IMR-90 (cell line): ENCODE results near the gene CDK15. TPM values are rescaled to one million over a fixed set of nuclear protein-coding genes. Genes with fewer than 3 reads are reported as not detected.

Experiments
- ATAC-seq: fragments of 200-7000 bp; cut with Tn5 transposase; 2 replicates; pipeline ENCODE4 v1.9.1; 2020; ENCODE audit warnings: low read depth, mild to moderate bottlenecking, moderate library complexity
- BruUV-seq: library from RNA; stranded (reverse); fragments of 400-500 nt; replicated peaks from 2 replicates; lab custom pipeline; 2021; lab: Mats Ljungman, UMichigan
- CTCF ChIA-PET: fragments of 300-600 bp; formaldehyde crosslinking; extraction: SDS; loops from one replicate; lab custom pipeline; 2021; ENCODE audit warnings: antibody characterized with exemption; lab: Yijun Ruan, JAX
- POLR2A ChIA-PET: fragments of 300-600 bp; sonication (Branson Sonifier 250); formaldehyde crosslinking; loops from one replicate; lab custom pipeline; 2022; ENCODE audit warnings: antibody characterized with exemption; ENCODE audit not compliant: unreplicated experiment; lab: Charles Lee
- DNase-seq: peaks from one replicate; pipeline ENCODE4 v3.0.0; 2013
- H2AFZ ChIP-seq: replicated peaks from 2 replicates; pipeline ENCODE3; 2013; ENCODE audit warnings: low read length, mild to moderate bottlenecking; ENCODE audit not compliant: poor library complexity
- H2AK5ac ChIP-seq: 2 replicates; pipeline ENCODE4 v1.6.1; 2013; ENCODE audit warnings: low read depth, low read length, inconsistent platforms
- H2AK9ac ChIP-seq: replicated peaks from 2 replicates; pipeline ENCODE3; 2013; ENCODE audit warnings: mild to moderate bottlenecking, low read depth, low read length, moderate library complexity; ENCODE audit not compliant: poor library complexity
- H2BK120ac ChIP-seq: 2 replicates; pipeline ENCODE4 v1.6.1; 2013; ENCODE audit warnings: low read depth, low read length, inconsistent platforms
- H2BK15ac ChIP-seq: 3 replicates; pipeline ENCODE4 v1.6.1; 2013; ENCODE audit warnings: low read depth, low read length, inconsistent platforms
- H2BK20ac ChIP-seq: 2 replicates; pipeline ENCODE4 v1.6.1; 2013; ENCODE audit warnings: low read depth, mild to moderate bottlenecking, inconsistent platforms, low read length, moderate library complexity
- H2BK5ac ChIP-seq: 2 replicates; pipeline ENCODE4 v1.6.1; 2013; ENCODE audit warnings: mild to moderate bottlenecking, low read depth, low read length, inconsistent platforms; ENCODE audit not compliant: poor library complexity, severe bottlenecking
- H3K14ac ChIP-seq: replicated peaks from 2 replicates; pipeline ENCODE4 v1.6.1; 2013; ENCODE audit warnings: low read depth, low read length, inconsistent platforms
- H3K18ac ChIP-seq: 2 replicates; pipeline ENCODE4 v1.6.1; 2013; ENCODE audit warnings: low read depth, low read length, control low read depth
- H3K23ac ChIP-seq: 2 replicates; pipeline ENCODE4 v1.6.1; 2013; ENCODE audit warnings: low read depth, low read length, inconsistent platforms
- H3K27ac ChIP-seq: 2 replicates; pipeline ENCODE4 v1.5.1; 2013; ENCODE audit warnings: mild to moderate bottlenecking, control low read depth, low read length; ENCODE audit not compliant: insufficient read depth
- H3K27me3 ChIP-seq: 2 replicates; pipeline ENCODE4 v1.6.1; 2013; ENCODE audit warnings: low read length; ENCODE audit not compliant: control insufficient read depth, insufficient read depth
- H3K36me3 ChIP-seq: 2 replicates; pipeline ENCODE4 v1.6.1; 2013; ENCODE audit warnings: low read length, mixed read lengths; ENCODE audit not compliant: control insufficient read depth, insufficient read depth
- H3K4ac ChIP-seq: 2 replicates; pipeline ENCODE4 v1.6.1; 2013; ENCODE audit warnings: low read depth, low read length, inconsistent platforms
- H3K4me1 ChIP-seq: 2 replicates; pipeline ENCODE4 v1.6.1; 2013; ENCODE audit warnings: low read length, mixed read lengths; ENCODE audit not compliant: control insufficient read depth, insufficient read depth
- H3K4me2 ChIP-seq: 2 replicates; pipeline ENCODE4 v1.6.1; 2013; ENCODE audit warnings: low read depth, mild to moderate bottlenecking, control low read depth, low read length, moderate library complexity
- H3K4me3 ChIP-seq: 2 replicates; pipeline ENCODE4 v1.5.1; 2013; ENCODE audit warnings: low read depth, mild to moderate bottlenecking, control low read depth, low read length, moderate library complexity; ENCODE audit not compliant: insufficient read depth
- H3K56ac ChIP-seq: 2 replicates; pipeline ENCODE4 v1.6.1; 2013; ENCODE audit warnings: low read length, inconsistent platforms; ENCODE audit not compliant: insufficient read depth; ENCODE audit errors: extremely low read depth
- H3K79me1 ChIP-seq, 2 experiments: 2 replicates each; pipeline ENCODE4 v1.6.1; 2013; ENCODE audit warnings: low read length in 2 of 2, inconsistent platforms in 1 of 2, low read depth in 1 of 2
- H3K9ac ChIP-seq: 2 replicates; pipeline ENCODE4 v1.6.1; 2013; ENCODE audit warnings: low read depth, low read length, control low read depth
- H3K9me1 ChIP-seq: 2 replicates; pipeline ENCODE4 v1.6.1; 2013; ENCODE audit warnings: low read length, inconsistent platforms; ENCODE audit not compliant: insufficient read depth
- H3K9me3 ChIP-seq: 2 replicates; pipeline ENCODE4 v1.6.1; 2013; ENCODE audit warnings: low read length; ENCODE audit not compliant: control insufficient read depth, insufficient read depth
- H4K20me1 ChIP-seq: 2 replicates; pipeline ENCODE4 v1.6.1; 2013; ENCODE audit warnings: low read length, inconsistent platforms; ENCODE audit not compliant: insufficient read depth
- H4K5ac ChIP-seq: 2 replicates; pipeline ENCODE4 v1.6.1; 2013; ENCODE audit warnings: mild to moderate bottlenecking, low read depth, low read length, control low read depth
- H4K8ac ChIP-seq, 2 experiments: 2 replicates each; pipeline ENCODE4 v1.6.1; 2013; ENCODE audit warnings: low read depth in 2 of 2, low read length in 2 of 2, control low read depth in 1 of 2, inconsistent platforms in 1 of 2
- H4K91ac ChIP-seq: 2 replicates; pipeline ENCODE4 v1.6.1; 2013; ENCODE audit warnings: low read depth, low read length, inconsistent platforms; ENCODE audit not compliant: insufficient read depth
- BHLHE40 ChIP-seq: fragments of 150-350 bp; IDR thresholded peaks from 2 replicates; pipeline ENCODE4 v1.6.1; 2016; ENCODE audit warnings: mild to moderate bottlenecking, low read depth, low read length
- CEBPB ChIP-seq: IDR thresholded peaks from 2 replicates; pipeline ENCODE4 v1.6.1; 2012; ENCODE audit warnings: low read depth, low read length, improper control_type of control experiment
- CHD1 ChIP-seq: IDR thresholded peaks from 2 replicates; pipeline ENCODE4 v1.6.1; 2012; ENCODE audit warnings: low read depth, low read length, improper control_type of control experiment
- FOS ChIP-seq: fragments of 150-350 bp; IDR thresholded peaks from 2 replicates; pipeline ENCODE4 v1.6.1; 2016; ENCODE audit warnings: low read depth, low read length
- MAFK ChIP-seq: IDR thresholded peaks from 2 replicates; pipeline ENCODE4 v1.6.1; 2012; ENCODE audit warnings: low read depth, low read length, improper control_type of control experiment
- MAZ ChIP-seq: IDR thresholded peaks from 2 replicates; pipeline ENCODE4 v1.6.1; 2012; ENCODE audit warnings: low read depth, mild to moderate bottlenecking, low read length, improper control_type of control experiment, moderate library complexity, borderline replicate concordance
- MXI1 ChIP-seq: IDR thresholded peaks from 2 replicates; pipeline ENCODE4 v1.6.1; 2012; ENCODE audit warnings: low read depth, mild to moderate bottlenecking, low read length, moderate library complexity, borderline replicate concordance
- NFE2L2 ChIP-seq: fragments of 150-350 bp; IDR thresholded peaks from 2 replicates; pipeline ENCODE4 v1.6.1; 2016; ENCODE audit warnings: low read depth, mild to moderate bottlenecking, low read length
- POLR2A ChIP-seq: IDR thresholded peaks from 2 replicates; pipeline ENCODE4 v1.6.1; 2012; ENCODE audit warnings: mild to moderate bottlenecking, low read depth, low read length
- RAD21 ChIP-seq: IDR thresholded peaks from 2 replicates; pipeline ENCODE4 v1.6.1; 2012; ENCODE audit warnings: low read length, improper control_type of control experiment
- RCOR1 ChIP-seq: IDR thresholded peaks from 2 replicates; pipeline ENCODE4 v1.6.1; 2012; ENCODE audit warnings: mild to moderate bottlenecking, low read length, improper control_type of control experiment; ENCODE audit not compliant: insufficient replicate concordance
- RFX5 ChIP-seq: IDR thresholded peaks from 2 replicates; pipeline ENCODE4 v1.8.0; 2012; ENCODE audit warnings: low read depth, mild to moderate bottlenecking, low read length, moderate library complexity
- SMC3 ChIP-seq: fragments of 150-350 bp; IDR thresholded peaks from 2 replicates; pipeline ENCODE4 v1.6.1; 2016; ENCODE audit warnings: low read depth, mild to moderate bottlenecking, antibody characterized with exemption, low read length, moderate library complexity
- USF2 ChIP-seq: fragments of 150-350 bp; IDR thresholded peaks from 2 replicates; pipeline ENCODE4 v1.6.1; 2017; ENCODE audit warnings: mild to moderate bottlenecking, antibody characterized with exemption, low read length, low read depth
- WGBS, 2 experiments: methylation state at CpG; one replicate each; pipeline versions ENCODE4 v1.1.5 to v1.1.7; 2013; ENCODE audit warnings: missing lambda C conversion rate in 2 of 2; ENCODE audit not compliant: insufficient read length in 1 of 2; ENCODE audit errors: extremely low coverage in 2 of 2; 5-methylcytosine and 5-hydroxymethylcytosine counted together
- dilution Hi-C: fragments of 300-500 bp; cut with HindIII; formaldehyde crosslinking; loops from one replicate; pipeline ENCODE4 v1.14.3; 2018; ENCODE audit warnings: low sequenced_read_pairs; ENCODE audit not compliant: unreplicated experiment
- in situ Hi-C: fragments of 300-500 bp; cut with MboI; formaldehyde crosslinking; loops from 3 replicates; pipeline ENCODE4 v1.14.3; 2019; ENCODE audit warnings: low sequenced_read_pairs, inconsistent platforms, mixed read lengths
- intact Hi-C: fragments of 100-400 bp; cut with micrococcal nuclease; formaldehyde crosslinking; loops from 2 replicates; pipeline ENCODE4 v1.10.0; 2022
- polyA plus RNA-seq, 3 experiments: library from polyadenylated mRNA; depleted of rRNA; stranded (reverse); fragments of >200 nt; gene quantifications; 2 replicates each; pipeline ENCODE4 v1.2.3, GENCODE V29; 2012; ENCODE audit warnings: low replicate concordance in 1 of 3
- total RNA-seq: library from RNA; depleted of rRNA; stranded (reverse); fragments of >200 nt; gene quantifications from 2 replicates; pipeline ENCODE4 v1.2.3, GENCODE V29; 2012
- TF ChIP-seq, protein P1 (sequence below): conservative IDR thresholded peaks from 2 replicates; pipeline ENCODE4 v1.5.1; 2012; ENCODE audit warnings: mild to moderate bottlenecking, low read depth, low read length, improper control_type of control experiment
- TF ChIP-seq, protein P2 (sequence below): fragments of 150-350 bp; IDR thresholded peaks from 2 replicates; pipeline ENCODE4 v1.6.1; 2016; ENCODE audit warnings: low read depth, mild to moderate bottlenecking, low read length, moderate library complexity, borderline replicate concordance

Gene CDK15
- total and polyA plus RNA-seq, 2 of the 4 experiments (the other 2 are of a cell fraction): 16.1 to 33.0 TPM

DNA sequence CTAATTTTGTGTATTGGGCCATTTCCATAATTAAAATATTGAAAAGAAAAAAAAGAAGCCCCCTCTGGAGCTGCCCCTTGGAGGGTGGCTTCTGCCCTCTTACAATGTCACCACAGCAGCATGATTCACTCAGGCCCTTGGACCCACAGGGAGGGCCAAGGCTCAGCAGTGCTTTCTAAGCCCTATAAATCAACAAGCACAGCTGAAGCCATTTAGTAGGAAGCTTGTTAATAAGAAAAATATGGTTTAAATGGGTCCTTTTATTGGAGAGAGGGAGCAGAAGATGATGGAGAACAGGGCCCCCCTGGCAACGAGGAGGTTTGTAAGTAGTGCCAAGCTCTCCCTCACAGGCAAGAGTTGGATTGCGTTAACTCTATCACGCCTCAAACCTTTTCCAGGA lies 119.7 kb downstream of the CDK15 start:
- no peak overlapping the region for H3K4me3 ChIP-seq
- no peak overlapping the region for H3K4ac ChIP-seq
- H3K79me1 ChIP-seq: no peaks in the 10 kb centered on the region
- H2BK120ac ChIP-seq: no peak overlapping the region
- no peak overlapping the region for H3K4me2 ChIP-seq
- peaks cover 2% of the 10 kb centered on the region; the same call in 1 of the 2 replicates for H3K27me3 ChIP-seq
- ChIA-PET POLR2A (no interaction called here), CTCF (no interaction called here)
- H3K4me1 ChIP-seq: no peaks in the 10 kb centered on the region
- 0 out of 2 replicates have a peak, but pooled peaks cover 2% of the 10 kb centered on the region for H3K9me1 ChIP-seq
- BruUV-seq: no TSS peak
- H2BK5ac ChIP-seq: no peak overlapping the region
- no peak overlapping the region for H3K27ac ChIP-seq
- no peak overlapping the region for H2AK5ac ChIP-seq
- no peak overlapping the region for H3K18ac ChIP-seq
- WGBS, 2 experiments: 90% methylated on average over 2 of the region's 3 CpGs; no CpG with 5 or more reads in 1 of the 2 experiments
- no peaks in the 10 kb centered on the region for H3K9me3 ChIP-seq
- intact Hi-C loops: no loop called here
- in situ Hi-C loops: no loop called here
- H4K20me1 ChIP-seq: no peaks in the 10 kb centered on the region
- no peak for DNase-seq
- H3K14ac ChIP-seq: no peak overlapping the region
- no peak overlapping the region for H4K8ac ChIP-seq
- dilution Hi-C loops: no loop called here
- no peak overlapping the region for H4K91ac ChIP-seq
- H3K56ac ChIP-seq: no peak overlapping the region
- no peak overlapping the region for H3K23ac ChIP-seq
- no peak overlapping the region for H2AFZ ChIP-seq
- H3K36me3 ChIP-seq: no peaks in the 10 kb centered on the region
- H2AK9ac ChIP-seq: no peak overlapping the region
- no peak for TF ChIP-seq BHLHE40
- no peak for TF ChIP-seq CHD1
- TF ChIP-seq RAD21: no peak
- TF ChIP-seq POLR2A: no peak
- no peak for TF ChIP-seq USF2
- TF ChIP-seq RCOR1: no peak
- no peak for TF ChIP-seq MXI1
- no peak for TF ChIP-seq FOS
- no peak for TF ChIP-seq SMC3
- no peak for TF ChIP-seq RFX5
- TF ChIP-seq NFE2L2: no peak
- TF ChIP-seq CEBPB: no peak
- no peak for TF ChIP-seq MAFK
- TF ChIP-seq, protein P1, sequence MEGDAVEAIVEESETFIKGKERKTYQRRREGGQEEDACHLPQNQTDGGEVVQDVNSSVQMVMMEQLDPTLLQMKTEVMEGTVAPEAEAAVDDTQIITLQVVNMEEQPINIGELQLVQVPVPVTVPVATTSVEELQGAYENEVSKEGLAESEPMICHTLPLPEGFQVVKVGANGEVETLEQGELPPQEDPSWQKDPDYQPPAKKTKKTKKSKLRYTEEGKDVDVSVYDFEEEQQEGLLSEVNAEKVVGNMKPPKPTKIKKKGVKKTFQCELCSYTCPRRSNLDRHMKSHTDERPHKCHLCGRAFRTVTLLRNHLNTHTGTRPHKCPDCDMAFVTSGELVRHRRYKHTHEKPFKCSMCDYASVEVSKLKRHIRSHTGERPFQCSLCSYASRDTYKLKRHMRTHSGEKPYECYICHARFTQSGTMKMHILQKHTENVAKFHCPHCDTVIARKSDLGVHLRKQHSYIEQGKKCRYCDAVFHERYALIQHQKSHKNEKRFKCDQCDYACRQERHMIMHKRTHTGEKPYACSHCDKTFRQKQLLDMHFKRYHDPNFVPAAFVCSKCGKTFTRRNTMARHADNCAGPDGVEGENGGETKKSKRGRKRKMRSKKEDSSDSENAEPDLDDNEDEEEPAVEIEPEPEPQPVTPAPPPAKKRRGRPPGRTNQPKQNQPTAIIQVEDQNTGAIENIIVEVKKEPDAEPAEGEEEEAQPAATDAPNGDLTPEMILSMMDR: no peak
- TF ChIP-seq, protein P2, sequence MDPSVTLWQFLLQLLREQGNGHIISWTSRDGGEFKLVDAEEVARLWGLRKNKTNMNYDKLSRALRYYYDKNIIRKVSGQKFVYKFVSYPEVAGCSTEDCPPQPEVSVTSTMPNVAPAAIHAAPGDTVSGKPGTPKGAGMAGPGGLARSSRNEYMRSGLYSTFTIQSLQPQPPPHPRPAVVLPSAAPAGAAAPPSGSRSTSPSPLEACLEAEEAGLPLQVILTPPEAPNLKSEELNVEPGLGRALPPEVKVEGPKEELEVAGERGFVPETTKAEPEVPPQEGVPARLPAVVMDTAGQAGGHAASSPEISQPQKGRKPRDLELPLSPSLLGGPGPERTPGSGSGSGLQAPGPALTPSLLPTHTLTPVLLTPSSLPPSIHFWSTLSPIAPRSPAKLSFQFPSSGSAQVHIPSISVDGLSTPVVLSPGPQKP: no peak
- TF ChIP-seq MAZ: no peak
- no peak overlapping the region for H2BK20ac ChIP-seq
- no peak overlapping the region for H3K9ac ChIP-seq
- ATAC-seq: no peak
- H2BK15ac ChIP-seq: no peak overlapping the region
- H4K5ac ChIP-seq: no peak overlapping the region
